Skin of body (tissue), 2 donors: ENCODE results near the gene GPR35. TPM values are rescaled to one million over a fixed set of nuclear protein-coding genes. Genes with fewer than 3 reads are reported as not detected.

Source experiments
- DNase-seq: peaks from one replicate; lab custom pipeline; 2025; lab: John Stamatoyannopoulos, UW
- total RNA-seq: library from RNA; depleted of rRNA; stranded (reverse); fragments of >200 nt; gene quantifications from one replicate; pipeline ENCODE4 v1.2.3, GENCODE V29; 2014

GPR35 gene
- total RNA-seq, 1 donor from 2014 or later: 0.99 TPM

- no peak for DNase-seq
Measured at GRCh38 chr2:240589375-240589774, 35.9 kb upstream of the GPR35 start.

DNA sequence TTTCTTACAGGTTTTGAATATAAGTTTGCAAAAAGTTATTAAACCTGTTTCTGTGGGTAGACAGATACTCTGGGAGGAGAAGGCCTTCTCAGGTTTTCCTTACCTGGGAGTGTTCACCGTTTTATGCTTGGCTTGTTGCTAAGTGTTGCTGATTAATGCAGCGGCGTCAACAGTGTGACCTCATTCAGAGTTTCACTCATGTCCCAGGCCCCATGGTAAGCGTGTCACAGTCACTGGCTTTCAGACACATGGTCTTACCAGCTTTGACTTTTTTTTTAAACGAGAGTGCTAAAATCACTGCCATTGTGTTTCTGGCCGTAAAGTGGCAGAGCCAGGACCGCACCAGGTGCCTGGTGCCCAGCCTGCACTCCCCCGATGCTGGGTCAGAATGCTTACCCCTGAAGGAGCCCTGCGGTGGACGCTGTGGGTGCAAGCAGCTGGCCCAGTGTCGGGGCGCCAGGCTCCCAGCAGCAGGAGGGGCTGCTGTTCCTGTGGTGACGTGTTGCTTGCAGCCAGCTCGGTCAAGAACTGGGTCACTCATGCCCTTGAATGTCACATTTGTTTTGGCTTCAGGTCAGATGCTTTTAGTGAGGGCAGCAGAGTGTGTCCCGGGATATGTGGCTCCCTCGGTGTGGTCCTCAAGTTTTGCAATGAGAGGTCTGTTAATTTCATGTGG is 35.3 kb upstream of the GPR35 start:
- no peak for DNase-seq

GRCh38 chr2:240590681-240591111 is 34.6 kb upstream of the GPR35 start:
- DNase-seq: no peak

DNA sequence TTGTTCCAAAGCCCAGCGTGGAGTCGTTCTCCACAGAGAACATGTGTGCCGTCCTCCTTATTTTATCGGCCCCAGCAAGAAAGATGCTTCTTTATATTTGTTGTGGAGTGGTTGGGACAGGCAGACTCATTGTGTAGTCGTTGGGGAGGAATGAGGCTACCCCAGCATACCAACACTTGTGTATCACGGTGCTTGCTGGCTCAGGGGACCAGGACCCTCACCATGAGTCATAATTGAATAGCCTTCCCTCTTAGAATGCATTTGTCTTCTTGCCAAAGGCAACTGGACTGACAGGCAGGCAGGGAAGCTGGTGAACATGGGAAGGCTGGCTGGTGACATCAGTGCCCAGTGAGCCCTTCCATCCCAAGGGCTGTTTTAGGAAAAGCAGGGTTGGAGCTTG is 34.1 kb upstream of the GPR35 start:
- no peak for DNase-seq

DNA sequence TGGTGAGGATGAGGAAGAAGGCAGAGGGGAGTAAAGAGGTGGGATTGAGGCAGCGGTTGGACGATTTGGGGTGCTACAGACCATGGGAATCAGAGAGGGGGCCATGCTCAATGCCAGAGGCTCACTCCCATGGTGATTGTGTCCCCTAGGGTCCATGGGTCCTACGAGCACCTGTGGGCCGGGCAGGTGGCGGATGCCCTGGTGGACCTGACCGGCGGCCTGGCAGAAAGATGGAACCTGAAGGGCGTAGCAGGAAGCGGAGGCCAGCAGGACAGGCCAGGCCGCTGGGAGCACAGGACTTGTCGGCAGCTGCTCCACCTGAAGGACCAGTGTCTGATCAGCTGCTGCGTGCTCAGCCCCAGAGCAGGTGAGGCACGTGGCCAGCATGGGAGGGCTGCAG is 33.5 kb upstream of the GPR35 start:
- no peak for DNase-seq

GRCh38 chr2:240593026-240593702 is 32.1 kb upstream of the GPR35 start:
- DNase-seq: no peak

GRCh38 chr2:240593703-240594451 is 31.4 kb upstream of the GPR35 start:
- no peak for DNase-seq

DNA sequence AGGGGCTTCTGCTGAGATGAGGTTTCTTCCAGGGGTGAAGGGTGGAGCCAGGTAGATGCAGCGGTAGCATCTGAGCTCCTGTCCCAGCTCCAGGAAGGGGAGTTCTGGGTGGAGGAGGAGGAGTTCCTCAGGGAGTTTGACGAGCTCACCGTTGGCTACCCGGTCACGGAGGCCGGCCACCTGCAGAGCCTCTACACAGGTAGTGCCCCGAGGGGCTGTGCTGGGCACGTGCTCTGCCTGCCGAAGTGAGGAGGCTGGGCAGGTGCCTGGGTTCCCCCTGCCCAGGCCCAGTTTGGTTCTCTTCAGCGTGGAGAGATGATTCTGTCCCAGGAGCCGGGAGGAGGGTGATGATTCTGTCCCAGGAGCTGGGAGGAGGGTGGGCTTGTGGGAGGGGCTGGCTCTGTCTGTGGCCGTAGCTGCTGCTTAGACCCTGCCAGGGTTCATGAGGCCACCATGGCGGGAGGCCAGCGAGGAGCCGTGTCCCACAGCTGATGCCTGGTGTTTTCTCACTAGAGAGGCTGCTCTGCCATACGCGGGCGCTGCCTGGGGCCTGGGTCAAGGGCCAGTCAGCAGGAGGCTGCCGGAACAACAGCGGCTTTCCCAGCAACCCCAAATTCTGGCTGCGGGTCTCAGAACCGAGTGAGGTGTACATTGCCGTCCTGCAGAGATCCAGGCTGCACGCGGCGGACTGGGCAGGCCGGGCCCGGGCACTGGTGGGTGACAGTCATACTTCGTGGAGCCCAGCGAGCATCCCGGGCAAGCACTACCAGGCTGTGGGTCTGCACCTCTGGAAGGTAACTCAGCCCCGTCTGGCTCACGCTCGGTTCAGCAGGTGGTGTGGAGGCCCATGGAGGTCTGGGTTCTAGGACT is 30.5 kb upstream of the GPR35 start:
- no peak for DNase-seq

- no peak for DNase-seq
Measured at GRCh38 chr2:240595381-240596079, 29.8 kb upstream of the GPR35 start.

DNA sequence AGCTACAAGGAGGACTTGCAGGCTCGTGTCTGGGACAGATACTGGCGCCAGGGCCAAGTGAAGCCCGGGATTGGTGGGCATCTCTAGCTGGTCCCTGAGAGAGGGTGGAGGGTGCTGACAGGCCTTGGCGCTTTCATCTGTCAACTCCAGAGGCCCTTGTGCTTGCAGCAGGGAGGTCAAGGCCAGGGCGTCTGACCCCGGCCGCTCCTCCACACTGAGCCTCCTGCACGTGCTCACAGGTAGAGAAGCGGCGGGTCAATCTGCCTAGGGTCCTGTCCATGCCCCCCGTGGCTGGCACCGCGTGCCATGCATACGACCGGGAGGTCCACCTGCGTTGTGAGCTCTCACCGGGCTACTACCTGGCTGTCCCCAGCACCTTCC is 29.2 kb upstream of the GPR35 start:
- no peak for DNase-seq

GRCh38 chr2:240596491-240596931 is 28.8 kb upstream of the GPR35 start:
- no peak for DNase-seq

GRCh38 chr2:240597054-240597418 is 28.2 kb upstream of the GPR35 start:
- DNase-seq: no peak

GRCh38 chr2:240597419-240598181 is 27.7 kb upstream of the GPR35 start:
- no peak for DNase-seq

GRCh38 chr2:240598311-240598911 is 26.9 kb upstream of the GPR35 start:
- no peak for DNase-seq

DNA sequence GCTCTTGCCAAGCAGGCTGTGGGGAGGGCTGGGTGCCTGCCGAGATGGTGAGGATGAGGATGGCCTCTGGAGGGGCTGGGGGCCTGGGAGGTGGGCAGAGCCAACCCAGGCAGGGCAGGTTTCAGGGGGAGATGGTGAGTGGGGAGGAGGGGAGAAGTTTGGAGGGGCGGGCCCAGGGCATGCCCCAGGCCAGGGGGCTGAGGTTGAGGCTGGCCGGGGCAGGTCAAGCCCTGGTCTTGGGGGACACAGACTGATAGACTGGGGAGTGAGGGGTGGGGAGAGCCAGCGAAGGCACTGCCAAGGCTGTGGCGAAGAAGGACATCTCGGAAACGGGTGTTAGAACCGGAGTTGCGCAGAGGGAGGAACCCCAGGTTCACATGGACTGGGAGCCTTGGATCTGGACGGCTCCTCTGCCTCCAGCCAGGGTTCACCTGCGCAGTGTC is 26.1 kb upstream of the GPR35 start:
- DNase-seq: no peak

DNA sequence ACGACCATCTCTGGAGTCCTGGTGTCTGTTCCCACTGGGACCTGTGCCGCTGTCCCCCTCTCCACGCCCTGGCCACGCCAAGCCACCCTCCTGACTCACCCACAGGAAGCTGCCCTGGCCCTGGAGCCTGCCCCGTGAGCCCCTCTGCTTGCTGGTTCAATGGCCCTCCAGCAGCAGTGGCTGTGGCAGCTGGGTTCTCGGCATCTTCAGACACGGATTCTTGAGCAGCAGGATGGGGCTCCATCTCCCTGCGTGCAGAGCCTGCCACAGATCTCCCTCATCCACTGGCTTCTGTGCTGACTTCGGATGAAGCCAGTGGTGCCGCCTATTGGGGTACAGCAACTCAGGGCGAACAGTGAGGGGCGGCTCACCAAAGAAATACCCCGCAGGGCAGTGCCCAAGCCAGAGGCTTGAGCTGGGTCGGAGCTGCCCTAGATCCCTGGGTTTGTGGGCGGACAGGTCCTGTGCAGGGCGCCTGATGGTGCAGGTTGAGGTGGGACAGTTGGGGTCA is 24.8 kb upstream of the GPR35 start:
- no peak for DNase-seq

GRCh38 chr2:240601061-240601830 is 24.0 kb upstream of the GPR35 start:
- no peak for DNase-seq

- no peak for DNase-seq
Measured at GRCh38 chr2:240601831-240602160, 23.5 kb upstream of the GPR35 start.
